C4-2B (cell line): Measurements from ENCODE around the gene MOV10L1.

ENCODE experiments used
- CTCF ChIP-seq: fragments of 450-650 bp; conservative IDR thresholded peaks from 2 replicates; pipeline ENCODE4 v1.5.1; 2017; ENCODE audit warnings: mild to moderate bottlenecking
- ZFX ChIP-seq: fragments of 450-650 bp; IDR thresholded peaks from 2 replicates; pipeline ENCODE4 v1.6.1; 2017

GRCh38 chr22:50174382-50175190 is 84.8 kb downstream of the MOV10L1 start:
- TF ChIP-seq CTCF, result no peak
- TF ChIP-seq ZFX, result no peak
